ENCODE data around the gene FAM131A.

The FAM131A gene

GRCh38 chr3:184378651-184379357 lies 41.4 kb downstream of the FAM131A start:
- DNase-seq (ENCODE audit: low spot score), result no peak

- no peak for DNase-seq (ENCODE audit: low spot score)
These were observed 42.2 kb downstream of the FAM131A start, which contains the start of gene CHRD for GRCh38 chr3:184379358-184380184. Gene CHRD (plus strand): TSS chr3:184380054. CDS start chr3:184380319, 265 bp downstream.

GRCh38 chr3:184380185-184380626 lies 42.8 kb downstream of the FAM131A start:
- peak; percentile 31 for DNase-seq (ENCODE audit: low spot score)

GRCh38 chr3:184380627-184381260 lies 43.3 kb downstream of the FAM131A start:
- no peak for DNase-seq (ENCODE audit: low spot score)

- no peak for DNase-seq (ENCODE audit: low spot score)
These were observed 44.1 kb downstream of the FAM131A start for GRCh38 chr3:184381261-184382224.

- DNase-seq (ENCODE audit: low spot score), result no peak
These were observed 45.1 kb downstream of the FAM131A start for GRCh38 chr3:184382326-184383032.

- no peak for DNase-seq (ENCODE audit: low spot score)
These were observed 45.8 kb downstream of the FAM131A start for GRCh38 chr3:184383033-184383740.

- no peak for DNase-seq (ENCODE audit: low spot score)
These were observed 46.9 kb downstream of the FAM131A start for GRCh38 chr3:184384342-184384741.

- no peak for DNase-seq (ENCODE audit: low spot score)
These were observed 47.5 kb downstream of the FAM131A start for GRCh38 chr3:184384856-184385422.

GRCh38 chr3:184386047-184386806 lies 48.8 kb downstream of the FAM131A start:
- DNase-seq (ENCODE audit: low spot score), result no peak

GRCh38 chr3:184387174-184387714 lies 49.8 kb downstream of the FAM131A start:
- DNase-seq (ENCODE audit: low spot score), result no peak

GRCh38 chr3:184388164-184388935 lies 51.0 kb downstream of the FAM131A start:
- DNase-seq (ENCODE audit: low spot score), result no peak

- no peak for DNase-seq (ENCODE audit: low spot score)
These were observed 51.5 kb downstream of the FAM131A start for GRCh38 chr3:184388936-184389230.

GRCh38 chr3:184389384-184389783 lies 52.0 kb downstream of the FAM131A start:
- no peak for DNase-seq (ENCODE audit: low spot score)

GRCh38 chr3:184389935-184390528 lies 52.6 kb downstream of the FAM131A start:
- no peak for DNase-seq (ENCODE audit: low spot score)

GRCh38 chr3:184391266-184391665 lies 53.9 kb downstream of the FAM131A start:
- DNase-seq (ENCODE audit: low spot score), result no peak

GRCh38 chr3:184395320-184395660 lies 57.9 kb downstream of the FAM131A start:
- DNase-seq (ENCODE audit: low spot score), result no peak

Data from RKO (cell line).